K562 (cell line): ENCODE data around the gene BCL11A. TPM values are rescaled to one million over a fixed set of nuclear protein-coding genes. Genes with fewer than 3 reads are reported as not detected.

Experiments
- ATAC-seq: fragments of 200-7000 bp; cut with Tn5 transposase; 3 replicates; pipeline ENCODE4 v1.9.1; 2020; ENCODE audit warnings: moderate library complexity
- BruUV-seq: library from RNA; stranded (reverse); fragments of 400-500 nt; replicated peaks from 2 replicates; lab custom pipeline; 2021; lab: Mats Ljungman, UMichigan
- CTCF ChIA-PET: fragments of 300-600 bp; formaldehyde crosslinking; extraction: SDS; loops from one replicate; lab custom pipeline; 2021; ENCODE audit warnings: low intra/inter-chr PET ratio; lab: Yijun Ruan, JAX
- POLR2A ChIA-PET: fragments of 300-600, 350-650 bp; sonication (Branson Sonifier 250); formaldehyde crosslinking; extraction: SDS; loops from one replicate; lab custom pipeline; 2021; ENCODE audit warnings: antibody characterized with exemption, inconsistent platforms; lab: Yijun Ruan, JAX
- DNase-seq, 4 experiments: peaks; one replicate each; pipeline versions ENCODE4 v3.0.0 to v3.0.0-alpha.2; 2011 to 2018; ENCODE audit warnings: low spot score in 3 of 4, mixed read lengths in 3 of 4; ENCODE audit errors: extremely low read depth in 1 of 4
- FAIRE-seq: peaks from 2 replicates; lab custom pipeline; 2011; peaks lifted over from hg19 to GRCh38; lab: Jason Lieb, UNC
- H2AFZ ChIP-seq: 2 replicates; pipeline ENCODE4 v1.6.0; 2011; ENCODE audit warnings: low read depth, low read length, control low read depth, inconsistent platforms
- H3K27ac ChIP-seq: fragments of 200-600 bp; 3 replicates; pipeline ENCODE4 v1.8.0; 2011; ENCODE audit warnings: low read depth, mild to moderate bottlenecking, control low read depth, inconsistent platforms, low read length, moderate library complexity, mixed read lengths; ENCODE audit errors: extremely low read depth
- H3K27me3 ChIP-seq, 2 experiments: fragments of 300-600 bp in 1 of 2; 2 replicates in 1 of 2; 3 replicates in 1 of 2; pipeline versions ENCODE4 v1.6.0 to v1.8.0; 2011; ENCODE audit warnings: inconsistent platforms in 2 of 2, low read length in 2 of 2, mild to moderate bottlenecking in 1 of 2, mixed read lengths in 1 of 2, moderate library complexity in 1 of 2; ENCODE audit not compliant: control insufficient read depth in 2 of 2, insufficient read depth in 2 of 2
- H3K36me3 ChIP-seq: fragments of 300-600 bp; 3 replicates; pipeline ENCODE4 v1.8.0; 2011; ENCODE audit warnings: mild to moderate bottlenecking, low read length, inconsistent platforms; ENCODE audit not compliant: control insufficient read depth, insufficient read depth
- H3K4me1 ChIP-seq, 2 experiments: fragments of 200-600 bp in 1 of 2; replicated peaks in 1 of 2; 2 replicates in 1 of 2; 3 replicates in 1 of 2; pipeline versions ENCODE4 v1.5.1 to v1.8.0; 2011; ENCODE audit warnings: inconsistent platforms in 2 of 2, low read length in 2 of 2, mild to moderate bottlenecking in 1 of 2, mixed read lengths in 1 of 2, moderate library complexity in 1 of 2; ENCODE audit not compliant: control insufficient read depth in 2 of 2, insufficient read depth in 2 of 2
- H3K4me2 ChIP-seq: 2 replicates; pipeline ENCODE4 v1.6.1; 2011; ENCODE audit warnings: low read length, control low read depth, inconsistent platforms, mixed read lengths; ENCODE audit not compliant: insufficient read depth
- H3K4me3 ChIP-seq: fragments of 200-600 bp; sonication (generic), shearing (Covaris generic); 2 replicates; pipeline ENCODE4 v1.5.1; 2016; ENCODE audit warnings: control low read depth, inconsistent platforms
- H3K79me2 ChIP-seq: fragments of 200-600 bp; 3 replicates; pipeline ENCODE4 v1.8.0; 2011; ENCODE audit warnings: low read length, inconsistent platforms; ENCODE audit not compliant: control insufficient read depth, insufficient read depth
- H3K9ac ChIP-seq, 2 experiments: 2 replicates each; pipeline versions ENCODE4 v1.6.0 to v1.6.1; 2011; ENCODE audit warnings: low read depth in 2 of 2, low read length in 2 of 2, control low read depth in 1 of 2, inconsistent platforms in 1 of 2, mild to moderate bottlenecking in 1 of 2, mixed read lengths in 1 of 2; ENCODE audit not compliant: insufficient read depth in 1 of 2
- H3K9me1 ChIP-seq: one replicate; pipeline ENCODE4 v1.6.0; 2011; ENCODE audit warnings: inconsistent platforms, mild to moderate bottlenecking, low read length, moderate library complexity; ENCODE audit not compliant: control insufficient read depth, insufficient read depth
- H3K9me3 ChIP-seq: replicated peaks from 2 replicates; pipeline ENCODE4 v1.5.1; 2011; ENCODE audit warnings: low read depth, low read length, inconsistent platforms; ENCODE audit not compliant: control insufficient read depth, insufficient read depth
- H4K20me1 ChIP-seq: replicated peaks from 2 replicates; pipeline ENCODE4 v1.6.1; 2011; ENCODE audit warnings: low read length, inconsistent platforms, mixed read lengths; ENCODE audit not compliant: control insufficient read depth, insufficient read depth
- ATF1 ChIP-seq, 2 experiments: fragments of 450-650 bp in 1 of 2; IDR thresholded peaks; 2 replicates each; pipeline ENCODE4 v1.6.1; 2016; ENCODE audit warnings: missing compliant biosample characterization in 1 of 2, missing genetic modification characterization in 1 of 2
- HDAC6 ChIP-seq: IDR thresholded peaks from 2 replicates; pipeline ENCODE4 v1.6.1; 2012; ENCODE audit warnings: low read depth, mild to moderate bottlenecking, control low read depth, inconsistent platforms, low read length, moderate library complexity
- HES1 ChIP-seq: fragments of 450-650 bp; IDR thresholded peaks from 2 replicates; pipeline ENCODE4 v1.6.1; 2016; ENCODE audit warnings: low read depth, mild to moderate bottlenecking, moderate library complexity
- HMGXB4 ChIP-seq: sonication (generic); formaldehyde crosslinking; IDR thresholded peaks from 2 replicates; pipeline ENCODE4 v1.8.1; 2023; ENCODE audit warnings: mild to moderate bottlenecking, missing genetic modification reagents
- KHSRP ChIP-seq: fragments of 450-650 bp; IDR thresholded peaks from 2 replicates; pipeline ENCODE4 v1.6.1; 2017
- NFXL1 ChIP-seq: fragments of 450-650 bp; formaldehyde crosslinking; IDR thresholded peaks from 2 replicates; pipeline ENCODE4 v1.4.0; 2021; ENCODE audit warnings: mild to moderate bottlenecking
- SMARCB1 ChIP-seq: IDR thresholded peaks from 2 replicates; pipeline ENCODE4 v1.6.1; 2011; ENCODE audit warnings: improper control_type of control experiment, low read depth; ENCODE audit not compliant: insufficient read length
- SNIP1 ChIP-seq: fragments of 450-650 bp; IDR thresholded peaks from 2 replicates; pipeline ENCODE4 v1.7.1; 2017; ENCODE audit warnings: low read depth, mild to moderate bottlenecking
- SRSF9 ChIP-seq: fragments of 200-400 bp; formaldehyde crosslinking; IDR thresholded peaks from 2 replicates; pipeline ENCODE4 v1.6.1; 2017; ENCODE audit warnings: low read depth, low read length, borderline replicate concordance
- TFAM ChIP-seq: fragments of 250-450 bp; sonication (Bioruptor Pico); conservative IDR thresholded peaks from 2 replicates; pipeline ENCODE4 v1.5.0; 2021; ENCODE audit warnings: mild to moderate bottlenecking, moderate library complexity
- ZBTB26 ChIP-seq: fragments of 450-650 bp; formaldehyde crosslinking; IDR thresholded peaks from 2 replicates; pipeline ENCODE4 v1.4.0; 2022; ENCODE audit warnings: missing genetic modification characterization
- ZNF609 ChIP-seq: sonication (generic); formaldehyde crosslinking; IDR thresholded peaks from 2 replicates; pipeline ENCODE4 v1.8.1; 2023; ENCODE audit warnings: missing genetic modification reagents, mild to moderate bottlenecking, borderline replicate concordance
- ZNF76 ChIP-seq: fragments of 250-450 bp; sonication (Bioruptor Pico); IDR thresholded peaks from 2 replicates; pipeline ENCODE4 v1.4.0; 2020; ENCODE audit warnings: mild to moderate bottlenecking, moderate library complexity, borderline replicate concordance
- WGBS: fragments of 100-300 bp; shearing (Covaris generic); methylation state at CpG from one replicate; pipeline ENCODE4 v1.1.6; 2016; ENCODE audit warnings: low coverage, mixed read lengths; ENCODE audit not compliant: insufficient coverage; ENCODE audit errors: missing lambda C conversion rate; 5-methylcytosine and 5-hydroxymethylcytosine counted together
- in situ Hi-C: fragments of 300-500 bp; cut with MboI; formaldehyde crosslinking; loops from 4 replicates; pipeline ENCODE4 v1.15.0; 2018; ENCODE audit warnings: inconsistent platforms, mixed read lengths
- intact Hi-C: fragments of 100-400 bp; cut with micrococcal nuclease; formaldehyde crosslinking; loops from 2 replicates; pipeline ENCODE4 v1.14.2; 2022
- polyA plus RNA-seq, 8 experiments: library from polyadenylated mRNA; depleted of rRNA in 4 of 8; stranded (reverse) in 5 of 8; unstranded in 3 of 8; fragments of >200 nt; fragmentation: Nextera tagmentation in 2 of 8; fragmentation: Illumina TruSeq in 1 of 8; extraction: Ambion mirVana in 2 of 8; extraction: Trizol in 1 of 8; gene quantifications; 2 replicates each; pipeline versions ENCODE4 v1.2.1 to v1.2.3, GENCODE V29; 2011 to 2014; ENCODE audit warnings: inconsistent platforms in 1 of 8, missing spikeins in 1 of 8
- total RNA-seq, 7 experiments: library from RNA; depleted of rRNA in 6 of 7; stranded (reverse); fragments of >200 nt in 6 of 7; fragmentation: Illumina TruSeq in 2 of 7; extraction: Trizol in 2 of 7; gene quantifications; 2 replicates each; pipeline versions ENCODE4 v1.2.1 to v1.2.3, GENCODE V29; 2011 to 2021; ENCODE audit warnings: low replicate concordance in 1 of 7

BCL11A gene
- total and polyA plus RNA-seq, 9 of the 15 experiments (the other 6 are each of a cell fraction or from before 2014, with no cell fraction given): 0.13 TPM; not detected in 8

GRCh38 chr2:60474301-60474700, 79.2 kb downstream of the BCL11A start (continued):
- TF ChIP-seq ZNF609 (CRISPR knock-in tag) (no peak), SMARCB1 (no peak), HES1 (no peak), SRSF9 (no peak)

- peaks cover 0 to 18% of the 10 kb centered on the region in 2 experiments; a peak in 2 of 5 replicates for H3K27me3 ChIP-seq
- no peaks in the 10 kb centered on the region for H4K20me1 ChIP-seq
- ChIA-PET CTCF (no interaction called here), POLR2A (no interaction called here)
- no peaks in the 10 kb centered on the region for H3K4me1 ChIP-seq
- 2% methylated on average over 3 of the region's 3 CpGs for WGBS
- no TSS peak for BruUV-seq
- TF ChIP-seq ZBTB26 (CRISPR knock-in tag): no peak
- TF ChIP-seq NFXL1: no peak
- TF ChIP-seq TFAM: no peak
- TF ChIP-seq HMGXB4: no peak
- TF ChIP-seq HDAC6: no peak
- TF ChIP-seq ZNF76 (CRISPR knock-in tag): no peak
- TF ChIP-seq SNIP1: no peak
- TF ChIP-seq ATF1 (CRISPR knock-in tag; IDR thresholded peaks at IDR 0.05): no peak
- TF ChIP-seq ATF1 (tag; IDR thresholded peaks at IDR 0.05): no peak
- TF ChIP-seq KHSRP: no peak
- TF ChIP-seq, all 486 proteins: peak for 0
- Histone ChIP-seq H3K4me3 (no peak overlapping the region), H3K9ac (no peak overlapping the region), H3K27ac (no peak overlapping the region), H3K79me2 (no peaks in the 10 kb centered on the region), H3K4me2 (no peak overlapping the region), H3K9me1 (no peaks in the 10 kb centered on the region), H3K9me3 (no peaks in the 10 kb centered on the region), H2AFZ (no peak overlapping the region), H3K36me3 (no peaks in the 10 kb centered on the region)
- intact Hi-C loops: no loop called here
- ATAC-seq: no peak
- no peak for FAIRE-seq
- in situ Hi-C loops: no loop called here
- no peak for DNase-seq
Measured at GRCh38 chr2:60473546-60473945, 79.9 kb downstream of the BCL11A start.
